H9 (cell line): Measurements from ENCODE around the gene ALDH1L1. TPM values are rescaled to one million over a fixed set of nuclear protein-coding genes. Genes with fewer than 3 reads are reported as not detected.

Source experiments
- DNase-seq: peaks from one replicate; pipeline ENCODE4 v3.0.0-alpha.2; 2017
- H2AFZ ChIP-seq: one replicate; pipeline ENCODE4 v1.6.1; 2013; ENCODE audit warnings: mild to moderate bottlenecking, low read length, control low read depth, moderate library complexity
- H2AK5ac ChIP-seq: 2 replicates; pipeline ENCODE4 v1.6.1; 2013; ENCODE audit warnings: low read length, control low read depth, mixed read lengths; ENCODE audit not compliant: insufficient read length
- H2BK120ac ChIP-seq: one replicate; pipeline ENCODE4 v1.6.1; 2013; ENCODE audit warnings: low read depth, mild to moderate bottlenecking, low read length, control low read depth, inconsistent platforms; ENCODE audit not compliant: poor library complexity, severe bottlenecking
- H2BK12ac ChIP-seq: 2 replicates; pipeline ENCODE4 v1.6.1; 2013; ENCODE audit warnings: low read length, control low read depth, mixed read lengths, low read depth; ENCODE audit not compliant: insufficient read length
- H2BK15ac ChIP-seq: 2 replicates; pipeline ENCODE4 v1.6.1; 2013; ENCODE audit warnings: low read depth, low read length, control low read depth
- H2BK20ac ChIP-seq: one replicate; pipeline ENCODE4 v1.6.1; 2013; ENCODE audit warnings: low read depth, mild to moderate bottlenecking, low read length, control low read depth, inconsistent platforms; ENCODE audit not compliant: poor library complexity, severe bottlenecking
- H2BK5ac ChIP-seq: 2 replicates; pipeline ENCODE4 v1.6.1; 2013; ENCODE audit warnings: low read length, control low read depth, mixed read lengths; ENCODE audit not compliant: insufficient read length
- H3K14ac ChIP-seq: 2 replicates; pipeline ENCODE4 v1.6.1; 2013; ENCODE audit warnings: low read length, control low read depth; ENCODE audit not compliant: insufficient read depth
- H3K18ac ChIP-seq: 2 replicates; pipeline ENCODE4 v1.6.1; 2013; ENCODE audit warnings: low read depth, mild to moderate bottlenecking, mixed read lengths, low read length, control low read depth; ENCODE audit not compliant: insufficient read length
- H3K23ac ChIP-seq: 2 replicates; pipeline ENCODE4 v1.6.1; 2013; ENCODE audit warnings: low read length, control low read depth, mixed read lengths, low read depth; ENCODE audit not compliant: insufficient read length
- H3K23me2 ChIP-seq: 2 replicates; pipeline ENCODE4 v1.6.1; 2013; ENCODE audit warnings: low read depth, mild to moderate bottlenecking, mixed read lengths, low read length, control low read depth; ENCODE audit not compliant: insufficient read length, poor library complexity, severe bottlenecking
- H3K27ac ChIP-seq: 2 replicates; pipeline ENCODE4 v1.5.1; 2013; ENCODE audit warnings: low read length, control low read depth, mixed read lengths, low read depth; ENCODE audit not compliant: insufficient read length
- H3K27me3 ChIP-seq: 2 replicates; pipeline ENCODE4 v1.6.1; 2013; ENCODE audit warnings: low read length, control low read depth, inconsistent platforms; ENCODE audit not compliant: insufficient read depth
- H3K4ac ChIP-seq: 2 replicates; pipeline ENCODE4 v1.6.1; 2013; ENCODE audit warnings: low read depth, mild to moderate bottlenecking, control low read depth, inconsistent platforms, low read length, moderate library complexity
- H3K4me1 ChIP-seq: 2 replicates; pipeline ENCODE4 v1.6.1; 2013; ENCODE audit warnings: low read length, control low read depth, inconsistent platforms; ENCODE audit not compliant: insufficient read depth
- H3K4me2 ChIP-seq: 2 replicates; pipeline ENCODE4 v1.6.1; 2013; ENCODE audit warnings: low read length, control low read depth, mixed read lengths; ENCODE audit not compliant: insufficient read length, insufficient read depth
- H3K56ac ChIP-seq: 2 replicates; pipeline ENCODE4 v1.6.1; 2013; ENCODE audit warnings: low read depth, mild to moderate bottlenecking, mixed read lengths, low read length, control low read depth; ENCODE audit not compliant: insufficient read length
- H3K79me1 ChIP-seq: 2 replicates; pipeline ENCODE4 v1.6.1; 2013; ENCODE audit warnings: low read depth, mild to moderate bottlenecking, moderate library complexity, low read length, control low read depth, inconsistent platforms; ENCODE audit not compliant: insufficient read depth, poor library complexity, severe bottlenecking
- H3K79me2 ChIP-seq: 2 replicates; pipeline ENCODE4 v1.6.1; 2013; ENCODE audit warnings: low read length, control low read depth, inconsistent platforms; ENCODE audit not compliant: insufficient read depth
- H3K9ac ChIP-seq: 2 replicates; pipeline ENCODE4 v1.6.1; 2013; ENCODE audit warnings: low read length, control low read depth, mixed read lengths; ENCODE audit not compliant: insufficient read length; ENCODE audit errors: extremely low read depth
- H3K9me3 ChIP-seq: one replicate; pipeline ENCODE4 v1.6.1; 2013; ENCODE audit warnings: low read depth, low read length, inconsistent platforms; ENCODE audit not compliant: control insufficient read depth
- H3T11ph ChIP-seq: one replicate; pipeline ENCODE4 v1.6.1; 2013; ENCODE audit warnings: mild to moderate bottlenecking, low read length, control low read depth, inconsistent platforms
- H4K20me1 ChIP-seq: one replicate; pipeline ENCODE4 v1.6.1; 2013; ENCODE audit not compliant: control insufficient read depth, insufficient read length, insufficient read depth
- H4K5ac ChIP-seq: 2 replicates; pipeline ENCODE4 v1.6.1; 2013; ENCODE audit warnings: low read depth, mild to moderate bottlenecking, mixed read lengths, low read length, control low read depth; ENCODE audit not compliant: insufficient read length
- H4K8ac ChIP-seq: replicated peaks from 2 replicates; pipeline ENCODE4 v1.6.1; 2013; ENCODE audit warnings: low read length, control low read depth, mixed read lengths, low read depth; ENCODE audit not compliant: insufficient read length
- H4K91ac ChIP-seq: 2 replicates; pipeline ENCODE4 v1.6.1; 2013; ENCODE audit warnings: low read depth, mild to moderate bottlenecking, moderate library complexity, mixed read lengths, low read length, control low read depth; ENCODE audit not compliant: insufficient read length
- H3K27ac Mint-ChIP-seq, 3 experiments: 2 replicates in 2 of 3; 3 replicates in 1 of 3; pipeline ENCODE4 v1.8.0; 2020 to 2021; ENCODE audit warnings: mixed read lengths in 3 of 3, mild to moderate bottlenecking in 1 of 3, moderate library complexity in 1 of 3
- H3K27me3 Mint-ChIP-seq: 2 replicates; pipeline ENCODE4 v1.8.0; 2021; ENCODE audit warnings: low read depth, mild to moderate bottlenecking, moderate library complexity, mixed read lengths
- H3K36me3 Mint-ChIP-seq, 3 experiments: 2 replicates in 2 of 3; 3 replicates in 1 of 3; pipeline ENCODE4 v1.8.0; 2020 to 2021; ENCODE audit warnings: low read depth in 3 of 3, mixed read lengths in 3 of 3; ENCODE audit not compliant: insufficient read depth in 1 of 3
- H3K4me1 Mint-ChIP-seq, 2 experiments: 2 replicates each; pipeline ENCODE4 v1.8.0; 2020; ENCODE audit warnings: mixed read lengths in 2 of 2
- H3K4me3 Mint-ChIP-seq, 2 experiments: 2 replicates in 1 of 2; 3 replicates in 1 of 2; pipeline ENCODE4 v1.8.0; 2020 to 2021; ENCODE audit warnings: mild to moderate bottlenecking in 2 of 2, mixed read lengths in 2 of 2, moderate library complexity in 1 of 2
- H3K9me3 Mint-ChIP-seq, 2 experiments: 2 replicates in 1 of 2; 3 replicates in 1 of 2; pipeline ENCODE4 v1.8.0; 2020; ENCODE audit warnings: mild to moderate bottlenecking in 2 of 2, mixed read lengths in 2 of 2, moderate library complexity in 1 of 2
- WGBS: extraction: QIAGEN DNeasy Blood & Tissue Kit; methylation state at CpG from one replicate; pipeline ENCODE4 v1.1.7; 2013; ENCODE audit warnings: missing lambda C conversion rate, low lambda C conversion rate, mixed read lengths; ENCODE audit not compliant: insufficient read length; ENCODE audit errors: extremely low coverage; 5-methylcytosine and 5-hydroxymethylcytosine counted together
- total RNA-seq: library from RNA; stranded (reverse); gene quantifications from 2 replicates; pipeline ENCODE4 v1.2.1, GENCODE V29; 2021
- TF ChIP-seq, protein P1 (sequence below): fragments of 200-600 bp; sonication (generic); conservative IDR thresholded peaks from 3 replicates; pipeline ENCODE4 v1.8.0; 2021; ENCODE audit warnings: antibody characterized with exemption, mild to moderate bottlenecking

ALDH1L1 gene
- total RNA-seq, 1 experiment from 2014 or later = 0.90 TPM

- Histone ChIP-seq H3K27me3 (no peaks in the 10 kb centered on the region), H4K91ac (no peak within 1 kb of the TSS), H3K4ac (no peak within 1 kb of the TSS), H3K9ac (peak within 1 kb of the TSS; percentile 25), H3K79me1 (no peaks in the 10 kb centered on the region), H3K14ac (no peak within 1 kb of the TSS), H3K79me2 (no peaks in the 10 kb centered on the region), H2BK20ac (no peak within 1 kb of the TSS), H2AFZ (no peak within 1 kb of the TSS), H3K9me3 (no peaks in the 10 kb centered on the region), H3T11ph (no peak within 1 kb of the TSS), H3K27ac (no peak within 1 kb of the TSS), H2BK5ac (no peak within 1 kb of the TSS), H3K23me2 (peaks cover 3% of the 10 kb centered on the region), H2AK5ac (no peak within 1 kb of the TSS), H2BK120ac (no peak within 1 kb of the TSS), H3K18ac (peak within 1 kb of the TSS; percentile 65), H2BK15ac (no peak within 1 kb of the TSS), H4K8ac (no peak within 1 kb of the TSS), H4K5ac (no peak within 1 kb of the TSS), H2BK12ac (no peak within 1 kb of the TSS), H3K4me1 (no peaks in the 10 kb centered on the region), H4K20me1 (no peaks in the 10 kb centered on the region), H3K4me2 (peak within 1 kb of the TSS; percentile 81), H3K23ac (no peak within 1 kb of the TSS), H3K56ac (no peak within 1 kb of the TSS)
- peak within 1 kb of the TSS in 1 of 3 experiments; percentile 89; a peak in 1 of 7 replicates for H3K27ac Mint-ChIP-seq
- H3K9me3 Mint-ChIP-seq = peaks cover 37% of the 10 kb centered on the region in 2 experiments
- DNase-seq = peak; percentile 84
- H3K36me3 Mint-ChIP-seq = peaks cover 3 to 43% (median 16%) of the 10 kb centered on the region in 3 experiments; a peak in 6 of 7 replicates
- no CpG with 5 or more reads among the region's 72 CpGs for WGBS
- H3K4me3 Mint-ChIP-seq = peak within 1 kb of the TSS; percentile 71 to 89
- peaks cover 9 to 17% of the 10 kb centered on the region in 2 experiments for H3K4me1 Mint-ChIP-seq
- TF ChIP-seq, protein P1, sequence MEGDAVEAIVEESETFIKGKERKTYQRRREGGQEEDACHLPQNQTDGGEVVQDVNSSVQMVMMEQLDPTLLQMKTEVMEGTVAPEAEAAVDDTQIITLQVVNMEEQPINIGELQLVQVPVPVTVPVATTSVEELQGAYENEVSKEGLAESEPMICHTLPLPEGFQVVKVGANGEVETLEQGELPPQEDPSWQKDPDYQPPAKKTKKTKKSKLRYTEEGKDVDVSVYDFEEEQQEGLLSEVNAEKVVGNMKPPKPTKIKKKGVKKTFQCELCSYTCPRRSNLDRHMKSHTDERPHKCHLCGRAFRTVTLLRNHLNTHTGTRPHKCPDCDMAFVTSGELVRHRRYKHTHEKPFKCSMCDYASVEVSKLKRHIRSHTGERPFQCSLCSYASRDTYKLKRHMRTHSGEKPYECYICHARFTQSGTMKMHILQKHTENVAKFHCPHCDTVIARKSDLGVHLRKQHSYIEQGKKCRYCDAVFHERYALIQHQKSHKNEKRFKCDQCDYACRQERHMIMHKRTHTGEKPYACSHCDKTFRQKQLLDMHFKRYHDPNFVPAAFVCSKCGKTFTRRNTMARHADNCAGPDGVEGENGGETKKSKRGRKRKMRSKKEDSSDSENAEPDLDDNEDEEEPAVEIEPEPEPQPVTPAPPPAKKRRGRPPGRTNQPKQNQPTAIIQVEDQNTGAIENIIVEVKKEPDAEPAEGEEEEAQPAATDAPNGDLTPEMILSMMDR = peak; percentile 46; the same call in 2 of the 3 replicates
- H3K27me3 Mint-ChIP-seq = no peaks in the 10 kb centered on the region
Observed at GRCh38 chr3:126083913-126084767, 96.2 kb downstream of the ALDH1L1 start, which contains the start of gene SLC41A3. SLC41A3 (minus strand) TSS chr3:126084124; CDS start chr3:126068219, 15,905 bp downstream.
